GM19452 (cell line): ENCODE data around the gene ZIC2.
"Not testable (repeated sequence)": the region's sequence is repeated elsewhere in the genome, so short reads cannot be mapped to it uniquely, and the experiment has no call there.

Experiments used
- ATAC-seq: cut with Tn5 transposase; IDR thresholded peaks from one replicate; pipeline ENCODE4 v1.9.1; 2021; ENCODE audit not compliant: unreplicated experiment

The ZIC2 gene

DNA sequence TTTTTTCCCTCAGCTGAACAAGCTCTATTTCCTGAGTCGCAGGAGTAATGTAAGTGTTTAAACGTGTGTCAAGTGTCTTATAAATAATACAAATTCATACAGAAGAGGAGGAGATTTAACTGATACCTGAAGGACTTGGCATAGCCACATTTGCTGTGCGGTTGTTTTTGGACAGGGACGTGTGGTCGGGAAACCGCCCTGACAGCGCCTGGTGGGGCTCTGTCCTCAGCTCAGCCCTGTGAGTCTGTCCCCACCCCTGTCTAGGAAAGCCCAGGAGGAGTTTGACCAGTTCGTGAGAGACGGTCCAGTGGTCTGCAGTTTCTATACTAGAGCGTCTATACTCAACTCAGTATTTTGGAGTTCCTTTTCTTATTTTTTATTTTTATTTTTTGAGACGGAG lies 16.7 kb downstream of the ZIC2 start:
- ATAC-seq: no peak

DNA sequence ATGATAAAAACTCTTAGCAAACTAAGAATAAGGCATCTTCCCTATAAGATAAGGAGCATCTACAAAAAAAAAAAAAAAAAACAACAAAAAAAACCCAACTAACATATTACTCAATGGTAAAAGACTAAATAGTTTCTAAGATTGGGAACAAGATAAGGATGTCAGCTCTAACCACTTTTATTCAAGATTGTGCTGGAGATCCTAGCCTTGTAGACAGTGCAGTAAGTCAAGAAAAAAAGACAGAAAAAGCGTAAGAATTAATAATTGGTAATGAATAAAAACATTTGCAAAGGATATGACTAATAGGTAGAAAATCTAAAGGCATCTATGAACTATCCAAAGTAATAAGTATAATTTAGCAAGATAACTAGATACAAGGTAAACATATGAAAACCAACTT lies 33.0 kb downstream of the ZIC2 start:
- ATAC-seq: no peak

DNA sequence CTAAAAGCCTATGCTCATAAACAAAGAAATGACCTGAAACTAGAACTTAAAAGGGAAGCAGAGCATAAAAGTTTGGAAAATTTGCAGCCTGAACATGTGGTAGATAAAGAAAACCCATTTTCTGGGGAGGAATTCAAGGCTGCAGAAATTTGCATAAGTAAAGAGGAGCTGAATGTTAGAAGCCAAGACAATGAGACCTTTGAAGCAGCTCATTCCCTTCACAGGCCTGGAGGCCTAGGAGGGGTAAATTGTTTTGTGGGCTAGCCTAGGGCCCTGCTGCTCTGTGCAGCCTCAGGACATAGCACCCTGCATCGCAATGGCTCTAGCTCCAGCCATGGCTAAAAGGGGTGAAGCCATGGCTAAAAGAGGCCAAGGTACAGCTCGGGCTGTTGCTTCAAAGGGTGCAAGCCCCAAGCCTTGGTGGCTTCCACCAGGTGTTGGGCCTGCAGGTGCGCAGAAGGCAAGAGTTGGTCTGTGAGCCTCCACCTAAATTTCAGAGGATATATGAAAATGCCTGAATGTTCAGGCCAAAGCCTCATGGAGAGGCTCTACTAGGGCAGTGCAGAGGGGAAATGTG lies 38.3 kb downstream of the ZIC2 start:
- no peak for ATAC-seq

DNA sequence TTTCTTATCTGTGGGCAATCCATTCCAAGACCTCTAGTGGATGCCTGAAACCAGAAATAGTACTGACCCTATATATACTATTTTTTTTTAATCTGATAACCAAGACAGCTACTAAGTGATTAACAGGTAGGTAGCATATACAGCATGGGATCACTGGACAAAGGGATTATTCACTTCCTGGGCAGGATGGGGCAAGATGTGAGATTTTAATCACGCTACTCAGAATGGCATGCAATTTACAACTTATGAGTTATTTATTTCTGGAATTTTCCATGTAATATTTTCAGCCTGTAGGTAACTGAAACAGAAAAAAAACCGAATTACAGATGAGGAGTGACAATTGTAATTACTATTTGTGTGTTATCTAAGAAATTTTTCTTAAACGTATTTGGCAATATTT lies 41.2 kb downstream of the ZIC2 start:
- no peak for ATAC-seq

- no peak for ATAC-seq
Observed at GRCh38 chr13:100024023-100024422, 42.4 kb downstream of the ZIC2 start.

DNA sequence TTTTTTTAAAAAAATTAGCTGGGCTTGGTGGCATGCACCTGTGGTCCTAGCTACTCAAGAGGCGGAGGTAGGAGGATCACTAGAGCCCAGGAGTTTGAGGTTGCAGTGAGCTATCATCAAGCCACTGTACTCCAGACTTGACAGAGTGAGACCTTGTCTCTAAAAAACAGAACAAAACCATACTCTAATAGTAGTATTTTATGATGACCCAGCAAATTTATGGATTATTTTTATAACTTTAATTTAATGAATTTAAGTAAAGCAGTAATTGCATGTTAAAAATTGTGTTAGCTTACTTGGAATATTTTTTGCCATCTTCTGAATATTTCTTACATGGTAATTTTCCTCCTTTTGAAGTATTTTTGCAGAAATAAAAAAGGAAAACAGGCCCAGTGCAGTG lies 48.3 kb downstream of the ZIC2 start:
- ATAC-seq: no peak

DNA sequence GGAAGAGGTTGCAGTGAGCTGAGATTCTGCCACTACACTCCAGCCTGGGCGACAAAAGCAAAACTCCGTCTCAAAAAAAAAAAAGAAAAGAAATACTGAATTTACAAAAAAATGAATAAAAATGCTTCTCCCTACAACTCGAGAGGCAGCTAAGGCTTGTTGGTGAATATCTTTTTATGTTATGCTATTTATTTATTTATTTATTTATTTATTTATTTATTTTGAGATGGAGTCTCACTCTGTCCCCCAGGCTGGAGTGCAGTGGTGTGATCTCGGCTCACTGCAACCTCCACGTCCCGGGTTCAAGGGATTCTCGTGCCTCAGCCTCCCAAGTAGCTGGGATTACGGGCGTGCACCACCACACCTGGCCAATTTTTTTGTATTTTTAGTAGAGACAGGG lies 51.1 kb downstream of the ZIC2 start:
- ATAC-seq: not testable (repeated sequence)

- ATAC-seq: no peak
Observed at GRCh38 chr13:100035936-100036335, 54.4 kb downstream of the ZIC2 start.
